Measurements from ENCODE around the gene CTSO.
"Not testable (repeated sequence)": the region's sequence is repeated elsewhere in the genome, so short reads cannot be mapped to it uniquely, and the experiment has no call there.

Gene CTSO

DNA sequence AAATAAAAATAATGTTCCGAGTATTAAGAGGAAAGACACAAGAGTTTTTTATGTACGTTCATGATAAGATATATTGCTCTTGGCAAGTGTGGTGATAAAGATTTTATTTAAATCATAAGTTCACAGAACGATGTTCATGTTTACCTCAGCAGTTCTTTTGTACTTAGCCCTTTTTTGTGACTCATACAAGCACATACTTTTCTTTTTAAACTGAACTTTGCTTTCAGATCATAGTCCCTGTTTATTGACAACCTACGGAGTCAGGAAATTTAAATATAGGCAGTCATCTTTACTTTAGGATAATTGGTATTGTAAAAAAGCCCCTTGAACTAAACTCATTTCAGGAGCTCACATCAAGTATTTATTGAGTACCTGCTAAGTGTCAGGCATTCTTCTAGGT, 1.3 kb upstream of the CTSO start:
- DNase-seq = no peak

- no peak for DNase-seq
These were observed 536 bp upstream of the CTSO start for GRCh38 chr4:155954118-155954685.

GRCh38 chr4:155952501-155952901, 1.2 kb downstream of the CTSO start:
- peak; percentile 49 for DNase-seq

DNA sequence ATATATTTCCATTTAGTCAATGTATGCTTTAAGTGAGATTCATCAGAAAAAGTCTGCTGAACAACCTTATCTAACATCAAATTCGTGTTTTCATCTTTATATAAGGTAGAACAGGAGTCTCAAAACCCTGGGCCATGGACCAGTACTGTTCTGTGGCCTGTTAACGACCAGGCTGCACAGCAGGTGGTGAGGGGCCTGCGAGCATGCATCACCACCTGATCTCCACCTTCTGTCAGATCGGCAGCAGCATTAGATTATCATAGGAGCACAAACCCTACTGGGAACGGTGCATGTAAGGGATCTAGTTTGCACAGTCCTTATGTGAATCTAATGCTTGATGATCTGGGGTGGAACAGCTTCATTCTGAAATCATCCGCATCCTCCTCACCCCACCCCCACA, 3.2 kb downstream of the CTSO start:
- no peak for DNase-seq

GRCh38 chr4:155948541-155948940, 5.1 kb downstream of the CTSO start:
- DNase-seq = peak; percentile 13

DNA sequence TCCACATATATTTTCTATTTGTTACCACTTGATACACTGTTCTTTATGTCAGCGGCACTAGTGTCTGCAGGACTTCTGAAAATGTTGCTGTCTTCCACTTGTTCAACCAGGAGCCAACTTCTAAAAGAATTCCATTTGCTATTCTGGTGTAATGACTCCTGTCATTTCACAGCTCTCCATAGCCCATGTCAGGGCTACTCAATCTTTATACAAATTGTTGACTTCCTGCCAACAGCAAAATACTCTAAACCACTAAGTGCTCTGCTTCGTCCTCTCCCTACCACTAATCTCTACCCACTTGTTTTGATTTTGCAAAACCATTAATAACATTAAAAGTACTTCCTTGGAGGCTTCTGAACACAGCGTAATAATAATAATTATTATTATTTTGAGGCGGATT, 7.2 kb downstream of the CTSO start:
- DNase-seq = peak; percentile 62

DNA sequence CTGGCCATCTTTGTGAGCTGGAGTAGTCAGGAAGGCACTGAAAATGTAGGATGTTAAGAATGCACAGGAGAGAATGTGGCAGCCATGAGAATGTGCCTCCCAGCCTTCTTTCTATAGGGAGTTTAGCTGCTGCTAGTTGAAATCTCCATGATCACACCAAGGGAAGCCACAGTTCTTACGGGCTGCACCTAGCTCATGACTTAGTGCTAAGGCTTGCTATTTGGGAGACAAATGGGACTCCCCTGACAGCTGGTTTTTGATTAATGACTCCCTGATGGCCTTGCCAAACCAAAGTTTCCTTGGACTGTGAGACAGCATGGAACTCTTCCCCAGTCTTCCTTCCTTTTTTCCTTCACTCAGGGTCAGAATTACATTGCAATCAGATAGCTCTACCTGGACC, 9.2 kb downstream of the CTSO start:
- peak; percentile 41 for DNase-seq

DNA sequence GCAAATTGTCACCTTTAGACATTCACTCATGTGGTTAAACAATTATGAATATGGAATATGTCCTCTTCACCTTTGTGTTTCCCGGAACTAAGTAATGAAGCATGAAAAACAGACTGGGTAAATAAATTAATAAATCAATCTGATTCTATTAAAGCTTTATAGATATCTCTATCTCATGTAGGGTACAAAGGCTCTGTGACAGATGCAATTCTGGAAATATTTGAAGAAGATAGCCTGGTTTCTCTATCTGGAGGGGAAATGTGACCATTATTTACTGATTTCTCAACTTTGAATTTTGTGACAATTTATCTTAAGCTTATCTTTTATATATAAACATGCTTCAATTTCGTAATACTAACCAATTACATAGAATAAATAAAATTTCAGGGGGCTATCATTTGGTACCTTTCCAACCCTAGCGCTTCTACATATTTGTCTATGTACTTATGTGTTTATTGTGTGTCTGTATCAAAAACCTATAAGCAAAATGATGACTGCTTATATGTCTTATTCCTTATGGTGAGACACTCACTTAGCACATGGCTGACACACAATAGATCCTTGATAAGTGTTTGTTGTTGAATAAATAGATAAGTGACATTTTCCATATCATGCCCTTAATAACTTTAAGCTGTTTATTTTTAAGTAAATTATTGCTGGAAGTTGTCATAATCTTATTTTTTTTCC, 9.9 kb downstream of the CTSO start:
- no peak for DNase-seq

DNA sequence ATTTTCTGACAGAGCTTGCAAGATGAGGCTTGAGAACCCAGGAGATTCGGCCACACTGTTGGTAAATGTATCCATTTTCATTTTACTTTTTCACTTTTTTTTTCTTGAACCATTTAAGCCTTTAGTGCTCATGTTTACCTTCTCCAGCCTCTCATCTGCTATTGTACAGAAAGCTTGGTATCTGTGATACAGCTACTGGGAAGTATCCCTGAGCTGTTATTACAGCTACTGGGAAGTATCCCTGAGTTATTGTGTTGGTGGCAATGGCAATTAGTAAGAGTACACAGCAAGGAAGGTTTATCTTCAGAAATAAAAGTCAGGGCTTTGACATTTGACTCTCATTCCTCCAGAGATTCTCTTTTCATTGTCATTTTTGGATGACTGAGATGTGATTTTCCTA, 11.8 kb downstream of the CTSO start:
- no peak for DNase-seq

DNA sequence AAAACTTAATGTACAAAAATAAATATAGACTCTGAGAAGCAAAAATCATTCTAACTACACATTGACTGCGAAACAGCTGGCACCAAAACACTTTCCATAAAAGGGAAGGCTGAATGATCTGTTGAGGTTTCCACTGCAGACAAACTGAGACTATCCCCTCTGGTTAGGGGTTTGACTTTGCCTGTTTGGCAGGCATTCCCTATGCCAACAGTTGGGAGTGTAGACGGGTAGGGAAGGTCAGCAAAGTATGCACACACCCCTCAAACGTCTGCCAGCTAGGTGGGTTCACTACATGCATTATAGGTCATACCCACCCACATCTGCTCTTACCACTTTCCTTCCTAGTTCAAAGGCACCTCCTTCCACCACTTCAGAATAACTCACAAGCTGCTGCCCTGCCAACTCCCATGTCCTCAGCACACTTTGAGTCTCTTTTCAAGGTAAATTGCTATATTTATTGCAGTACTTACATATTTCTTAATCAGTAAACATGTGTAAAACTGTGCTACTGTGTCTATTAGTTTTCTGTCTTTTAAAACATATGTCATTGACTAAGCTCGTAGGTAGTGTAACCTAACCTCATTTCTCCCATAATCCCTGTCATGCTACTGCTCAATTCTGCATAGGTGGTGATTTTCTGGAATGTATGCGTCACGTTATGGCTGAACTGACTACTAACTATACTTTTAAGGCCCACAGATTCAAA, 12.4 kb downstream of the CTSO start:
- no peak for DNase-seq

- no peak for DNase-seq
These were observed 18.2 kb downstream of the CTSO start for GRCh38 chr4:155935389-155935986.

DNA sequence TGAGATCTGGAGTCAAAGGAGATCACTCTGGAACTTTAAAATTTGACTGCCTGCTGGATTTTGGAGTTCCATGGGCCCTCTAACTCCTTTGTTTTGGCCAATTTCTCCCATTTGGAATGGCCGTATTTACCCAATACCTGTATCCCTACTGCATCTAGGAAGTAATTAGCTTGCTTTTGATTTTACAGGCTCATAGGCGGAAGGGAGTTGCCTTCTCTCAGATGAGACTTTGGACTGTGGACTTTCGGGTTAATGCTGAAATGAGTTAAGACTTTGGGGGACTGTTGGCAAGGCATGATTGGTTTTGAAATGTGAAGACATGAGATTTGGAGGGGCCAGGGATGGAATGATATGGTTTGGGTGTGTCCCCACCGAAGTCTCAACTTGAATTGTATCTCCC, 19.0 kb downstream of the CTSO start:
- DNase-seq = not testable (repeated sequence)

GRCh38 chr4:155931634-155932033, 22.0 kb downstream of the CTSO start:
- DNase-seq = no peak

DNA sequence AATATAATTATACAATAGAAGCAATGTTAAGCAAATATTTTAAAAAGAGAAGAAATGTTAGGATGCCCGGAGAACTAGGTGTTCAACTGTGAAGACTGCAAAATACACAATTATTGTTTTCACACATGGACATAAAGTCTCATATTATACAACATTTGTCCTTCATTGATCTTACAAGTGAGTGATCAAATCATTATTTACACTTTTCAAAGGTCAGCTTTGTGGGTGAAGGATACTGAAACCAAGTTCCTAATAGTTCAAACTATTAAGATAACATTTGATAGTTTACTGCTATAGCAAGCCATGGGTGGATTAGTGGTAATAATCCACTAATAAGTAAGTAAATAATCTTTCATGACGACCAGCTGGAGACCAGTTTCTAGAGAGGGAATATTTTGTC, 23.3 kb downstream of the CTSO start:
- DNase-seq = no peak

GRCh38 chr4:155929833-155930232, 23.8 kb downstream of the CTSO start:
- no peak for DNase-seq

DNA sequence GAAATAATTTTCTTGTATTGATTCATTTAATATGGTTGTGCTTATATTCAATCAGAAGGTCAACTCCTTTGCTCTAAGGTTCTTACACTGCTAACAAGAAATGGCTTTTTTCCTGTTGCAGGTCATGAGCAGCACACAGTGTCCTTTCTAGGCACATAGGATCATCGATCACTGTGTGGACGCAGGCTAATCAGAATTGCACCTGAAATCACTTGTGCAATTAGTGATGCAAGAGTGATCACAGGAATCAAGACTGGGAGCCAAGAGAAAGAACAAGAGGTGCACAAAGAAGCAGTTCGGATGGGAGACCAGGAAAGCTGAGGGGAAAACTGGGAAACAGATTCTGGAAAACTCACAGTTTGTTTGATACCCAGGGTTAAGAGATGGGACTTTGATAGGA, 29.0 kb downstream of the CTSO start:
- DNase-seq = no peak

DNA sequence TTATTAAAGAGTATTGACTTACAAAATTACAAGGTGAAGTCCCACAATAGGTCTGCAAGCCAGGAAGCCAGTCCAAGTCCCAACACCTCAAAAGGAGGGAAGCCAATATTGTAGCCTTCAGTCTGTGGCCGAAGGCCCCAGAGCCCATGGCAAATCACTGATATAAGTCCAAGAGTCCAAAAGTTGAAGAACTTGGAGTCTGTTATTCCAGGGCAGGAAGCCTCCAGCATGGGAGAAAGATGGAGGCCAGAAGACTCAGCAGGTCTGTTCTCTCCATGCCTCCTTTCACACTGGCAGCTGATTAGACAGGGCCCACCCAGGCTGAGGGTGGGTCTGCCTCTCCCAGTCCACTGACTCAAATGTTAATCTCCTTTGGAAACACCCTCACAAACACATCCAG, 32.1 kb downstream of the CTSO start:
- no peak for DNase-seq

GRCh38 chr4:155914782-155915181, 38.9 kb downstream of the CTSO start:
- no peak for DNase-seq

DNA sequence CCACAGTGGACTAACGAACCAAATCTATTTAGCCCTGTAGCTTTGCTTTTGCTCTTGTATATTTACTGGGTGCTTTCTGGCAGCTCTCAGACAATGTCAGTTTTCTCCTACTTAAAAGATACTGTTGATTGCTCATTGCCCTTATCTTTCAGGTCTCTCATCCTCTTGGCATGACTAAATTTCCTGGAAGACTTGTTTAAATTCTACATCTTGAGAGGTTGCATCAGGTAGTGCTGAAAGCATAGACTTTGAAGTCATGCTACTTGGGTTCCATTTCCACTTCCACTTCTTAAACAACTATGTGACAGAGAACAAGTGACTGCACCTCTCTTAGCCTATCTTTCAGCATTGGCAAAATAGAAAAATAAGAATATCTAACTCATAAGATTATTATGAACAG, 41.8 kb downstream of the CTSO start:
- no peak for DNase-seq

GRCh38 chr4:155909615-155910226, 43.9 kb downstream of the CTSO start:
- no peak for DNase-seq

DNA sequence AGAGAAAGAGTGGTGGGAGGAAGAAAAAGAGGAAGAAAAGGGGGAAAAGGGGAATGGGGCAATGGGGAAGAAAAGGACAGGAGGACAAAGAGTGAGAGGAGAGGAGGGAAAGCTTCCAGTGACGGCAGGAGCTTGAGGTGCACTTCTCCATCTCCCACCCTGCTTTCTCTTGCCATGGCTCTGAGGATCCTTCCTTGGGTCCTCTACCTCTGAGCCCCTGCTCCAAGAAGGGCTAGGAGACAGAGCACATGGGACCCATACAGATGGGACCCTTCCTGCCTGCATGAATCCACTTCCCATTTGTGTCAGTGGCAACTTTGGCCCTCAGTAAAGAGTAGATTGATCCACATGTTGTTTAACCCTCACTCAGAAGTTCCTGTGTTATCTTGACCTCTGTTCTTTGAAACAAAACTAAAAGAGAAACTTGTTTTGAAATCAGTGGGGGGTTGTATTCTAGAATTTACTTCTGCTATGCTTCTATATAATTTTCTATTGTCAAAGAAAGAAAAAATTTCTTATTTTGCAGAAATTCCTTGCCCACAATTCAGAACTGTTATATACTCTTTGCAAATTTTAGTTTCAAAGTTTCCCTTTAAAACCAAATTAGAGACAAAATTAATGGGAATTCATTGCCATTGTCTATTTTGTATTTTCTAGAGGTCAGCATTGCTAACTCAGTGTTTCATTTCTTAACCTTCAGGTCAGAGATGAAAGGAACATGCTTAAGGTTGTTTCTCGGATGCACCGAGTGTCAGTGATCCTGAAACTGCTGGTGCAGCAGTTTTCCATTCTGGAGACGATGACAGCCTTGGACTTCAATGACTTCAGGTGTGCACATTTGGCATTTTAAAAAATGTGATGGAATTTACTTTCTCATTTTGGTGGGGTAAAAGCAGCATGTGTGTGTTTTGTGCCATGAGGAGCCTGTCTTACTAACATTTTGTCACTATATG, 45.2 kb downstream of the CTSO start:
- DNase-seq = no peak

GRCh38 chr4:155907556-155907955, 46.1 kb downstream of the CTSO start:
- no peak for DNase-seq
